ENCODE results near the gene FTO.

FTO gene

GRCh38 chr16:53859995-53860540, 156.1 kb downstream of the FTO start:
- Histone ChIP-seq H3K9ac (no peak overlapping the region), H3K4me2 (no peak overlapping the region), H3K27ac (no peak overlapping the region), H3K27me3 (ENCODE audit: insufficient read depth, low read depth) (no peaks in the 10 kb centered on the region), H2AFZ (ENCODE audit: low read depth) (no peak overlapping the region), H4K20me1 (ENCODE audit: insufficient read depth) (no peaks in the 10 kb centered on the region), H3K79me2 (ENCODE audit: insufficient read depth, low read depth) (no peaks in the 10 kb centered on the region), H3K36me3 (ENCODE audit: insufficient read depth) (no peaks in the 10 kb centered on the region), H3K4me3 (IDR thresholded peaks at IDR 0.05; ENCODE audit: insufficient read depth, low read depth, low read length) (no peak overlapping the region), H3K4me1 (ENCODE audit: low read depth, poor library complexity, severe bottlenecking) (no peaks in the 10 kb centered on the region)
- TF ChIP-seq CTCF (conservative IDR thresholded peaks at IDR 0.05; ENCODE audit: low read depth, low read length), result no peak

GRCh38 chr16:53863861-53864260, 159.9 kb downstream of the FTO start:
- no peak overlapping the region for H3K4me3 ChIP-seq (IDR thresholded peaks at IDR 0.05; ENCODE audit: insufficient read depth, low read depth, low read length)
- no peak overlapping the region for H3K9ac ChIP-seq
- TF ChIP-seq CTCF (conservative IDR thresholded peaks at IDR 0.05; ENCODE audit: low read depth, low read length), result no peak
- H4K20me1 ChIP-seq (ENCODE audit: insufficient read depth), result no peaks in the 10 kb centered on the region
- no peaks in the 10 kb centered on the region for H3K36me3 ChIP-seq (ENCODE audit: insufficient read depth)
- H2AFZ ChIP-seq (ENCODE audit: low read depth), result no peak overlapping the region
- H3K27ac ChIP-seq, result no peak overlapping the region
- H3K79me2 ChIP-seq (ENCODE audit: insufficient read depth, low read depth), result no peaks in the 10 kb centered on the region
- H3K27me3 ChIP-seq (ENCODE audit: insufficient read depth, low read depth), result no peaks in the 10 kb centered on the region
- H3K4me1 ChIP-seq (ENCODE audit: low read depth, poor library complexity, severe bottlenecking), result no peaks in the 10 kb centered on the region
- no peak overlapping the region for H3K4me2 ChIP-seq

- no peaks in the 10 kb centered on the region for H3K79me2 ChIP-seq (ENCODE audit: insufficient read depth, low read depth)
- TF ChIP-seq CTCF (conservative IDR thresholded peaks at IDR 0.05; ENCODE audit: low read depth, low read length), result no peak
- H3K4me2 ChIP-seq, result no peak overlapping the region
- no peaks in the 10 kb centered on the region for H3K4me1 ChIP-seq (ENCODE audit: low read depth, poor library complexity, severe bottlenecking)
- no peaks in the 10 kb centered on the region for H3K27me3 ChIP-seq (ENCODE audit: insufficient read depth, low read depth)
- H3K27ac ChIP-seq, result no peak overlapping the region
- H3K4me3 ChIP-seq (IDR thresholded peaks at IDR 0.05; ENCODE audit: insufficient read depth, low read depth, low read length), result no peak overlapping the region
- no peak overlapping the region for H2AFZ ChIP-seq (ENCODE audit: low read depth)
- H3K9ac ChIP-seq, result no peak overlapping the region
- no peaks in the 10 kb centered on the region for H3K36me3 ChIP-seq (ENCODE audit: insufficient read depth)
- H4K20me1 ChIP-seq (ENCODE audit: insufficient read depth), result no peaks in the 10 kb centered on the region
These were observed 161.0 kb downstream of the FTO start for GRCh38 chr16:53864819-53865493.

- Histone ChIP-seq H3K27me3 (ENCODE audit: insufficient read depth, low read depth) (no peaks in the 10 kb centered on the region), H3K9ac (no peak overlapping the region), H4K20me1 (ENCODE audit: insufficient read depth) (no peaks in the 10 kb centered on the region), H3K27ac (no peak overlapping the region), H3K79me2 (ENCODE audit: insufficient read depth, low read depth) (no peaks in the 10 kb centered on the region), H3K4me1 (ENCODE audit: low read depth, poor library complexity, severe bottlenecking) (no peaks in the 10 kb centered on the region), H3K4me2 (no peak overlapping the region), H3K4me3 (IDR thresholded peaks at IDR 0.05; ENCODE audit: insufficient read depth, low read depth, low read length) (no peak overlapping the region), H2AFZ (ENCODE audit: low read depth) (no peak overlapping the region), H3K36me3 (ENCODE audit: insufficient read depth) (no peaks in the 10 kb centered on the region)
- TF ChIP-seq CTCF (conservative IDR thresholded peaks at IDR 0.05; ENCODE audit: low read depth, low read length), result no peak
These were observed 161.5 kb downstream of the FTO start for GRCh38 chr16:53865494-53865863.
